GM18951 (cell line): ENCODE data around the gene RBM22.
"Not testable (repeated sequence)": the region's sequence is repeated elsewhere in the genome, so short reads cannot be mapped to it uniquely, and the experiment has no call there.

ENCODE experiments used
- POLR2A ChIP-seq: IDR thresholded peaks from 4 replicates; pipeline ENCODE4 v1.6.1; 2011; ENCODE audit warnings: mild to moderate bottlenecking; ENCODE audit not compliant: insufficient read length, insufficient read depth; ENCODE audit errors: extremely low read depth
- in situ Hi-C: fragments of 300-500 bp; cut with MboI; formaldehyde crosslinking; loops from one replicate; pipeline ENCODE4 v1.12.0; 2022; ENCODE audit warnings: low sequenced_read_pairs, mixed read lengths, inconsistent platforms; ENCODE audit not compliant: unreplicated experiment

RBM22 gene

DNA sequence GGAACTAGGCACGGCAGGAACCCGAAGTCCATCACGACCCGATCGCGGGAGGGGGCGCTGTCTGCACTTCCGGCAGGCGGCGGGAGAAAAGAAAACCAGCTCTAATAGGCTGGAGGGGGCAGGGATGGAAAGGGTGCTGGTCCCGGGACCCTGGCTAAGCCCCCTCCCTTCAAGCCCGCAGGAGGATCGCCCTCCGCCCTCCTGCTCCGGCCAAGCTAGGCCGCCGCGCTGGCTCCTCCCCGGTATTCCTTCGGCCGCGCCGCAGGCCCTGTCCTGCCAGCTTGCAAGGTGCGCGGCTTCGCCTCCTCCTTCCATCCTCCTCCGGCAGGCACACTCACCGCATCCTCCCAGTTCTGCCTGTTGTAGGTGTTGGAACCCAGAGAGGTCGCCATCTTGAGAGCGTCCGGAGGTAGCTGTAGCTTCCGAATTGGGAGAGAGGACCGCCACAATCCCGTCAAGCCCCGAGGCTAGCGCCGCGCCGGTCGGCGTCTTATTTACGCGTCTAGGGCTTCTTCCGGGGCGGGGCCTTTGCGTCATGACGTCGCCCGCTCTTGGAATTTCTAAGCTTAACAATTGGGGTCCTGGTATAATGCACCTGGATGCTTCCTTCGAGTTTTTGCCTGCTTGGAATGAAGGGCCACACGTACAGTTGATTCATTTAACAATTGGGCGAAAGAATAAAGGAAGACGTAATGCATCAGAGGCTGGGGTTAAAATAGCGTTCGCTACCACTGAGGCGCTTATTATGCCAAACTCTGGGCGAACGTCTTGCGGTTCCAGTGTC is at the start of gene RBM22:
Gene RBM22, minus strand, starts transcription at position 469 of the 784 bp plus-strand sequence. Its CDS starts 77 bp downstream, at position 392.
- in situ Hi-C loops = no loop called here
- TF ChIP-seq POLR2A = peak; percentile 87

DNA sequence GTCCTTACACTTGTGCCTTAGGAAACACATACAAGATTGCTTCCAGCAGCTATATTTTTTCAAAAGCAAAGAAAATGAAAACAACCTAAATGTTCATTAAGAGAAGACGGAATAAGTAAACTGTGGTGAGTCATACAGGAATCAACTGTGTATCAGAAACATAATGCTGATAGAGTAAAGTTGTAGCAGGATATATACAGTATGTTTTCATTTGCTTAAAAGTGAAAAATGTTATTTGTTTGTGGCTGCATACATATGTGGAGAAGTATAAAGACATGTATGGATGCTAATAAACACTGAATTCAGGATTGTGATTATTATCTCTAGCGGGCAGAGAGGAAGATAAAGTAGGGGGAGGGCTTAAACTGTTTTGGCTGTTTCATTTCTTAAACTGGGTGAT is 49.6 kb upstream of the RBM22 start:
- in situ Hi-C loops = no loop called here
- no peak for TF ChIP-seq POLR2A

DNA sequence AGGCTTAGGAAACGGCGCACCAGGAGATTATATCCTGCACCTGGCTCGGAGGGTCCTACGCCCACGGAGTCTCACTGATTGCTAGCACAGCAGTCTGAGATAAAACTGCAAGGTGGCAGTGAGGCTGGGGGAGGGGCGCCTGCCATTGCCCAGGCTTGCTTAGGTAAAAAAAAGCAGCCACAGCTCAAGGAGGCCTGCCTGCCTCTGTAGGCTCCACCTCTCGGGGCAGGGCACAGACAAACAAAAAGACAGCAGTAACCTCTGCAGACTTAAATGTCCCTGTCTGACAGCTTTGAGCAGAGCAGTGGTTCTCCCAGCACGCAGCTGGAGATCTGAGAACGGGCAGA is 42.3 kb upstream of the RBM22 start:
- in situ Hi-C loops = not testable (repeated sequence)

DNA sequence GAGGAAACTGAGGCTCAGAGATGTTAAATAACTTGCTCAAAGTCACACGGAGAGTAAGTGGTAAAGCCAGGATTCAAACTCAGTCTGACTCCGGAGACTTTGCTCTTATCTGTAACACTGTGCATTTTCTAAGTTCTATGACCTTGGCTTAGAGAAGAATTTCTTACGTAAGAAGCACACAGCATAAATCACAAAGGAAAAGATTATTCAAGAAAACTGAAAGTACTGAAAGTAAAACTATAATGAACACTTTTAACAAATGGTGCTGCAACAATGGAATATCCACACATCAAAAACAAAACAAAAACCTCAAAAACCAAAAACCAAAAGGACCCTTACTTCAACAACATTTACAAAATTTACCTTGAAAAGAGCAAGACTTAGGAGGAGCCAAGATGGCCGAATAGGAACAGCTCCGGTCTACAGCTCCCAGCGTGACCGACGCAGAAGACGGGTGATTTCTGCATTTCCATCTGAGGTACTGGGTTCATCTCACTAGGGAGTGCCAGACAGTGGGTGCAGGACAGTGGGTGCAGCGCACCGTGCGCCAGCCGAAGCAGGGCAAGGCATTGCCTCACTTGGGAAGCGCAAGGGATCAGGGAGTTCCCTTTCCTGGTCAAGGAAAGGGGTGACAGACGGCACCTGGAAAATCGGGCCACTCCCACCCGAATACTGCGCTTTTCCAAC is 41.7 kb upstream of the RBM22 start:
- in situ Hi-C loops = not testable (repeated sequence)

- no peak for TF ChIP-seq POLR2A
- in situ Hi-C loops = no loop called here
These were observed 40.1 kb upstream of the RBM22 start for GRCh38 chr5:150740992-150741391.

DNA sequence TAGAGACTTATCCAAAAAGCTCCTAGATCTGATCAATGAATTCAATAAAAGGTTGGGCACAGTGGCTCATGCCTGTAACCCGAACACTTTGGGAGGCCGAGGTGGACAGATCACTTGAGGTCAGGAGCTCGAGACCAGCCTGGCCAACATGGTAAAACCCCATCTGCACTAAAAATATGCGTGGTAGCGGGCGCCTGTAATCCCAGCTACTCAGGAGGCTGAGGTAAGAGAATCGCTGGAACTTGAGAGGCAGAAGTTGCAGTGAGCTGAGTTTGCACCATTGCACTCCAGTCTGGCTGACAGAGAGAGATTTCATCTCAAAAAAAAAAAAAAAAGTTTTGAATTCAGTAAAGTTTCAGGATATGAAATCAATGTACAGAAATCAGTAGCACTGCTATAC is 38.0 kb upstream of the RBM22 start:
- TF ChIP-seq POLR2A = no peak
- in situ Hi-C loops = no loop called here

DNA sequence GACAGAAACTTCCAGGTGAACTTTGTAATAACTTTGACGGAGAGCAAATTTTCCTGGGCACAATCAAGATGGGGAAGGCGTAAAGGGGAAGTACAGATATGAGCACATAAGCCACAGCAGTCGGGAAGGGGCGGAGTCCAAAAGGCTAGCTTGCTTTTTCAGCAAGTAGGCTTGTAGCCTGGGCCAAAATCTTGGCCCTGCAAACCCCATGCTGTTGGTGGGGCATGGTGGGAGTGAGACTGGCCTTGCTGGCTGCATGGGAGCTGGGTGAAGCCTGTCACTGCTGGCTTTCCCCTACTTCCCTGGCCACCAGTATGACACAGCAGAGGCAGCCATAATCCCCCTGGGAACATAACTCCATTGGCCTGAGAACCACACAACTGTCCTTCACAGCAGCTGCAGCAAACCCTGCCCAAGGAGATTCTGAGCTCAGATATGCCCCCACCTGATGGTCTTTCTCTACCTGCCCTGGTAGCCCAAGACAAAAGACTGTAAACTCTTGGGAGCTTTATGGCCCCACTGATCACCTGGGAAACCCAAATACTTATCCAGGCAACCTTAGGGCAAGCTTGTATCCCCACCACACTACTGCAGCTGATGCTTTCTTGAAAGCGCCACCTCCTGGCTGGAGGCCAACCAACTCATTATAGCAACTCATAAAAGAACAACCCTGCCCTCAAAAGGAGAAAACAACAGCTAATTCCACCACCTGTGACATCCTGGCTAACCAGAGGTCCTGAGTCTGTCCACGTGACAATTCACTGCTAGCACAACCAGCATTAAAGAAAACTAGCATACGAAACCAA is 33.9 kb upstream of the RBM22 start:
- no peak for TF ChIP-seq POLR2A
- in situ Hi-C loops = no loop called here

DNA sequence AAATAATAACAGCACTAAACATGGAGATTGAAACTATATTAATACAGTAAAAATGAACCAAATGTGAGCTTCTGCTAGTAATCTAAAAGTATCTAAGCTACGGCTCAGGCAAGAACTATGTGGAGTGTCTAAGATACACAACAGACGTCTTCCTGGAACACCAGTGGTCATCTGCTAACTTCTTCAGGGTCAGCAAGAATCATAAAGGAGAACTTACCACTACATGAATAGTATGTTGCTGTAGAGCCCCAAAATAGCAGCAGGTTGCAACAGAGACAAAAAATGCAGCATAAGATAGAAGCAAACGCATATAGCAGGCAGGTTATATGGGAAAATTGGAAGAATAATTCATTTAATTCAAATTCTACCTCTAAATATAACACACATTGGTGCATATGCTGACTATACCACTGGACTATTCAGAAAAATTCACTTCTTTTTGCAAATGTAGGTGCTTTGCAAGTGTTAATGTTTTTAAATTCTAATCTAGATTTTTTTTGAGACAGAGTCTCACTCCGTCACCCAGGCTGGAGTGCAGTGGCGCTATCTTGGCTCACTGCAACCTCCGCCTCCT is 30.9 kb upstream of the RBM22 start:
- in situ Hi-C loops = no loop called here
- no peak for TF ChIP-seq POLR2A

- TF ChIP-seq POLR2A = no peak
- in situ Hi-C loops = no loop called here
These were observed 29.0 kb upstream of the RBM22 start for GRCh38 chr5:150729859-150730258.

GRCh38 chr5:150723845-150724244 is 23.0 kb upstream of the RBM22 start:
- in situ Hi-C loops = no loop called here
- TF ChIP-seq POLR2A = no peak

- in situ Hi-C loops = no loop called here
- no peak for TF ChIP-seq POLR2A
These were observed 9.3 kb upstream of the RBM22 start for GRCh38 chr5:150710165-150710564.

DNA sequence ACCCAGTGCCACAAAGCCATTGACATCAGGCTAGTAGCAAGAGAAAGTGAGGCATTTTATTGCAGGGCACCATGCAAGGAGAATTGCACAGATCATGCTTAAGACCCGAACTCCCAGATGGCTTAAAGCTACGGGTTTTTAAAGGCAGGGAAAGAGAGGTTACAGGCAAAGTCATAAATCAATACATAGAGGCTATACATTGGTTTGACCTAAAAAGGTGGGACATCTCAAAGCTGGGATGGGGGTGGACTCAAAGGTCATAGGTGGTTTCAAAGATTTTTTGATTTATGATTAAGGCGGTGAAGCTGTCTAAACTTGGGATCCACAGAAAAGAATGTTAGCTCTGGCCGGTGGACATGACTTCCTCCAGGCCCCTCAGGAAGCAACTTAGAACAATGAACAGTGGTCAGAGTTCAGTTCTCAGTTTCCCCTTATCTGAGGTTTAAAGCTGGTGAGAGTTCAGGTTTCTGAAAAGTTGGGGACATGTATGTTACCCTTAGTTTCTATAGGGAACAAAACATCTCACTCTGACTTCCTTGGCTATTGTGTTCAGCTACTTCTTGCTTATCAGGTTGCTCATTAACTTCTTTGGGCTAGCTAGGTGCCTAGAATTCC is 6.0 kb upstream of the RBM22 start:
- no peak for TF ChIP-seq POLR2A
- in situ Hi-C loops = no loop called here

DNA sequence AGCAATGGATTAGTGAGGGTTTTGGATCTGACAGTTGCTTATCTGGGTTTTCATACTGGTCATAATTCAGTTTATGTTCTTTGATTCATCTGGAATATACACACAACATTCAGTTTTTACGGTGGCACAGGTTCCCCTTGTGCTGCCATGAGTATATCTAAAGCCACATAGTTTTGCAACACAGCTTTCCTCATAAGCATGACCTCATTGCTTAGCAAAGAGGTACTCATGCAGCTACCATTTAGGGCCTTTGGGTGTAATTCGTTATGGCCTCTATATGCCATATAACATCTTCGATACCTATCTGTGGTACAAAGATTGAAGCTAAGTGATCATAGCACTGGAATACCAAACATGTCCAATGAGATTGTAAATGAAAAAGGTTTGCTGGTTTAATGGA is 2.9 kb upstream of the RBM22 start:
- TF ChIP-seq POLR2A = no peak
- in situ Hi-C loops = no loop called here
